ENCODE measurements around the gene NCK2. TPM values are rescaled to one million over a fixed set of nuclear protein-coding genes. Genes with fewer than 3 reads are reported as not detected.

NCK2 gene
- polyA plus RNA-seq, 1 of the 3 experiments (the other 2 are of a cell fraction) = 42.8 TPM

GRCh38 chr2:105894327-105894944, 149.7 kb downstream of the NCK2 start:
- TF ChIP-seq TEAD4 (IDR thresholded peaks at IDR 0.05; ENCODE audit: borderline replicate concordance, insufficient read depth) (no peak), USF2 (IDR thresholded peaks at IDR 0.05; ENCODE audit: borderline replicate concordance, low read depth, low read length) (no peak), YY1 (IDR thresholded peaks at IDR 0.05; ENCODE audit: low read depth) (no peak), GABPA (IDR thresholded peaks at IDR 0.05; ENCODE audit: low read depth) (no peak), FOXM1 (IDR thresholded peaks at IDR 0.05; ENCODE audit: low read depth) (no peak), EP300 (IDR thresholded peaks at IDR 0.05; ENCODE audit: borderline replicate concordance in 1 of 2, low read depth in 1 of 2, low read length in 1 of 2) (no peak), SIN3A (IDR thresholded peaks at IDR 0.05; ENCODE audit: borderline replicate concordance, low read depth, low read length) (no peak), NFIC (IDR thresholded peaks at IDR 0.05; ENCODE audit: borderline replicate concordance) (no peak), MXI1 (IDR thresholded peaks at IDR 0.05; ENCODE audit: low read depth, low read length) (no peak), JUND (IDR thresholded peaks at IDR 0.05) (no peak), MAX (IDR thresholded peaks at IDR 0.05; ENCODE audit: low read depth) (no peak), PBX3 (IDR thresholded peaks at IDR 0.05) (no peak), SMC3 (IDR thresholded peaks at IDR 0.05; ENCODE audit: low read depth, low read length) (no peak), FOSL2 (IDR thresholded peaks at IDR 0.05; ENCODE audit: borderline replicate concordance, low read depth) (no peak)
- over 99% methylated on average over 13 of the region's 13 CpGs for WGBS (ENCODE audit: low lambda C conversion rate)
- POLR2A ChIA-PET = no interaction called here

GRCh38 chr2:105895990-105896764, 151.5 kb downstream of the NCK2 start:
- POLR2A ChIA-PET = no interaction called here
- Histone ChIP-seq H3K79me2 (ENCODE audit: insufficient read depth) (peaks cover 9% of the 10 kb centered on the region; the same call in 1 of the 2 replicates), H3K4me3 (ENCODE audit: low read depth in 2 of 2, low read length in 1 of 2) (no peak overlapping the region), H3K4me1 (ENCODE audit: control insufficient read depth in 1 of 2, insufficient read depth in 2 of 2, low read depth in 1 of 2, low read length in 1 of 2) (peaks cover 0 to 3% of the 10 kb centered on the region in 2 experiments; a peak in 1 of 4 replicates), H3K4me2 (no peak overlapping the region), H3K9me2 (no peaks in the 10 kb centered on the region), H3F3A (replicated peaks; ENCODE audit: insufficient read depth) (no peaks in the 10 kb centered on the region), H3K36me3 (replicated peaks in 1 of 2; ENCODE audit: control insufficient read depth in 1 of 2, insufficient read depth in 2 of 2, low read length in 1 of 2) (peaks cover 3 to 5% of the 10 kb centered on the region in 2 experiments), H3K27ac (ENCODE audit: low read depth in 2 of 2, low read length in 1 of 2) (no peak overlapping the region), H4K20me1 (ENCODE audit: insufficient read depth) (no peaks in the 10 kb centered on the region), H3K27me3 (ENCODE audit: insufficient read depth) (no peaks in the 10 kb centered on the region), H2AFZ (ENCODE audit: low read depth) (no peak overlapping the region), H3K9me3 (0 out of 2 replicates have a peak, but pooled peaks cover 9% of the 10 kb centered on the region), H3K9ac (no peak overlapping the region)
- CTCF ChIA-PET = no interaction called here
- no peak for DNase-seq
- WGBS (ENCODE audit: low lambda C conversion rate) = 94% methylated on average over 9 of the region's 10 CpGs
- TF ChIP-seq NFIC (IDR thresholded peaks at IDR 0.05; ENCODE audit: borderline replicate concordance) = no peak
- no peak for TF ChIP-seq JUND (IDR thresholded peaks at IDR 0.05)
- no peak for TF ChIP-seq CTCF (IDR thresholded peaks at IDR 0.05)
- no peak for TF ChIP-seq USF2 (IDR thresholded peaks at IDR 0.05; ENCODE audit: borderline replicate concordance, low read depth, low read length)
- no peak for TF ChIP-seq RFX5 (IDR thresholded peaks at IDR 0.05; ENCODE audit: low read length)
- no peak for TF ChIP-seq GATA2 (CRISPR knock-in tag; IDR thresholded peaks at IDR 0.05)
- no peak for TF ChIP-seq FOSL2 (IDR thresholded peaks at IDR 0.05; ENCODE audit: borderline replicate concordance, low read depth)
- no peak for TF ChIP-seq RCOR1 (IDR thresholded peaks at IDR 0.05; ENCODE audit: low read length)

More at GRCh38 chr2:105894327-105894944, 149.7 kb downstream of the NCK2 start:
- H3K9me3 ChIP-seq = 0 out of 2 replicates have a peak, but pooled peaks cover 9% of the 10 kb centered on the region
- no peak overlapping the region for H3K4me3 ChIP-seq (ENCODE audit: low read depth in 2 of 2, low read length in 1 of 2)
- no peak overlapping the region for H3K27ac ChIP-seq (ENCODE audit: low read depth in 2 of 2, low read length in 1 of 2)
- H3F3A ChIP-seq (replicated peaks; ENCODE audit: insufficient read depth) = no peaks in the 10 kb centered on the region
- H3K9ac ChIP-seq = no peak overlapping the region
- DNase-seq = no peak
- H3K27me3 ChIP-seq (ENCODE audit: insufficient read depth) = no peaks in the 10 kb centered on the region
- no peaks in the 10 kb centered on the region for H3K9me2 ChIP-seq
- H3K79me2 ChIP-seq (ENCODE audit: insufficient read depth) = peaks cover 18% of the 10 kb centered on the region
- H3K4me1 ChIP-seq (ENCODE audit: control insufficient read depth in 1 of 2, insufficient read depth in 2 of 2, low read depth in 1 of 2, low read length in 1 of 2) = peaks cover 0 to 10% of the 10 kb centered on the region in 2 experiments; a peak in 1 of 4 replicates
- no peak overlapping the region for H2AFZ ChIP-seq (ENCODE audit: low read depth)
- H3K36me3 ChIP-seq (replicated peaks in 1 of 2; ENCODE audit: control insufficient read depth in 1 of 2, insufficient read depth in 2 of 2, low read length in 1 of 2) = peaks cover 5 to 7% of the 10 kb centered on the region in 2 experiments
- no peaks in the 10 kb centered on the region; the same call in 1 of the 2 replicates for H4K20me1 ChIP-seq (ENCODE audit: insufficient read depth)
- CTCF ChIA-PET = no interaction called here
- no peak overlapping the region for H3K4me2 ChIP-seq

All from SK-N-SH (cell line).